Stimulated activated CD4-positive, alpha-beta T cell treated with anti-CD3 and anti-CD28 coated beads, TNF-alpha, amount 100 ng/mL, for 4 hours (primary cell): ENCODE data around the gene NTM.

Experiments
- DNase-seq, 3 experiments: peaks; one replicate each; pipeline ENCODE4 v3.0.0-alpha.2; 2020; ENCODE audit warnings: low read depth in 3 of 3

NTM gene

DNA sequence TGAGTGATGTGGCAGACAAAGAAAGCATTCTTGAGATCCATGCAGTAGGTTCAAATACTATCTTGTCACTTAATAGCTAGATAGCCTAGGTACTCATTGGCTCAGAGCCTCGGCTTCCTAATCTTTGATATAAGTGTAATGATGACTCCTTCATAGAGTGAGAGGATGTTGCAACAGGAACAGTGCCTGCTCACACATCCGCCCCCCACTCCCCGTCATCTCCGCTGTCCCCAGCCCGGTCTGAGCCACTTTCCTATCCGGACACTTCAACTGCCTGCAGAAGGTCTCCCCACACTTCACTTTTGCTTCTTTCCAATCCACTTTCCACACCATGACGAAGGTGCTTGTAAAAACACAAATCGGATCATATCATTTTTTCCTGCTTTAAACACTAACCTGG, 128.8 kb downstream of the NTM start:
- DNase-seq = no peak

DNA sequence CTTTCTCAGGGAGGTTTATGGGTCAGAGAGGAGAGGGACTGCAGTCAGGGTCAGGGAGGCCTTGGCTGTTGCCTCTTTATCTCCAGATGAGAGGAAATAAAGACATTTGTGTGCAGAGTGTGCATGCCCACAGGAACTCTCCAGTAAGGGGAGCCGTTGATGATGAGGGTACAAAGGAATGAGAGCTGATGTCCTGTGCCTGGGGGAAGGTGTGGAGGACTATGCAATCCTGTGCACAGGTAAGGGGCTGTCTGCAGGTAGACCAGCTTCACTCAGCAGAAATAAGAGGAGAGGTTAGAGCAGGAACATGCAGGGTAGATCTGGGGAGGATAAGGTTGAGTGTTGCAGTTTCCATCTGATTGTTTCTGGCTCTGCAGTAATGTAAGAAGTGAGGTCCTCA, 132.6 kb downstream of the NTM start:
- DNase-seq = no peak

DNA sequence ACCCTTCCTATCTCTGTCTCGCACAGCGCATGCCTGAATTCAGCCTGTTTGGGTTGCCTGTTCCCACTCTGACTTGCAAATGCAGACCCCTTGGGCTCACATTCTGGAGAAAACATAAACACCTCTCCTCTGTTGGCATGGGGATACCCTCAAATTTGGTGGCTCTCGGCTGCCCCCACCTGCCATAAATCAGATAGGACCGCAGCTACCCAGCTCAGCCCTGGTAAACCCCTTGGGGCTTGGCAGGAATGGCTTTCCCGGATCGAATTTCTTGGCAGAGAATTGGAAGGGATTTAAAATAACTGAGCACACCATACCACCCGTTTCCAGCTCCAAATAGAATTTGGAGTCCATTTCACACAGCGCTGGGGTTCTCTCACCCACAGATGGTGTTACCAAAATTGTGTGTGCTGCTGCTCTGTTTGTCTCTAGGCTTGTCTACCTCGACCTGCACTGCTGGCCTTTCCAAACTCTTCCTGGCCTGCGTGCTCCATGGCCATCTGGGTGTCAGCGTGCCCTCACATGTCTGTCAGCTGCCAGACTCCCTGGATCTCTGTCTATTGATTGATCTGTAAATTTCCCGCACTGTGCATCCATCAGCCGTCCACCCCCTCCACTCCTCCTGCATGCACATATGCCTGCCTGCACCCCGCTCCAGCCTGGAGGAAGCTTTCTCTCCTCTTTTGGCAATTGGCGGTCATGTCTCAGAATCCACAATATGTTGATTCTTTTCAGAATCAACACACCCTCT, 134.0 kb downstream of the NTM start:
- no peak for DNase-seq

DNA sequence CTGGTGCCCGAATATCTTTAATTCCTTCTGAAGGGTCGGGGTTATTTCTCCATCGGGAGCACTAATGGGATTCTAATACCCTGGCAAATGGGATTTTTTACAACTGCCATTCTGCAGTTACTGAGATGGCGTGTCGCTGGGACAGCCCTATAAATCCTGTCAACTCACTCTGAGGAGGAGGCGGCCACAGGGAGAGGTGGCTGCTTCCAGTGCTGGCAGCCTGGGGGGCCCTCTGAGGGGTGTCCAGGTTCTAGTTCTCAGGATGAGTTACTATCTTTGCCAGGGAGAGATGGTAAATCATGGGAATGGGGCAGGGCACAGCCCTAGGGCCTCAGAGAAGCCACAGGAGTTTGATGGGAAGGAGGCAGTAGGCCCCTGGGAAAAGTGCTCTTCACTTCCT, 135.9 kb downstream of the NTM start:
- DNase-seq = no peak

DNA sequence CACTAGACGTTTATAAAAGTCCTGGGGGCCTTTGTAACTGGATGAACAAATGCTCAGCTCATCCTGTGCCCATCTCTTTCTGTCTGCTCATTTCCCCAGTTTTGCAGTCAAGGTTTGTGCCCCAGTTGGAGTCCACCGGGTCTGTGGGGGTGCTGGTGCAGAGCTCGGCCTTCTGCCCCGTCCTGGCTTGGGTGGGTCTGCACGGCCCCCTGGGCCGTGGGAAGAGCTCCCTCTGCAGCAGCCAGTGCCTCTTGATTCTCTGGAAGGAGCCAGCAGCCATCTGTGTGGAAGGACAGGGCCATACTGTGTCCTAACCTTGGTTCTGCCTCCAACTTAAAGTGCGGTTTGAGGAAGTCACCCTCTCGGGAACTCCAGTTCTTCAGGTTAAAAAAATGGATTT, 140.2 kb downstream of the NTM start:
- DNase-seq = no peak

DNA sequence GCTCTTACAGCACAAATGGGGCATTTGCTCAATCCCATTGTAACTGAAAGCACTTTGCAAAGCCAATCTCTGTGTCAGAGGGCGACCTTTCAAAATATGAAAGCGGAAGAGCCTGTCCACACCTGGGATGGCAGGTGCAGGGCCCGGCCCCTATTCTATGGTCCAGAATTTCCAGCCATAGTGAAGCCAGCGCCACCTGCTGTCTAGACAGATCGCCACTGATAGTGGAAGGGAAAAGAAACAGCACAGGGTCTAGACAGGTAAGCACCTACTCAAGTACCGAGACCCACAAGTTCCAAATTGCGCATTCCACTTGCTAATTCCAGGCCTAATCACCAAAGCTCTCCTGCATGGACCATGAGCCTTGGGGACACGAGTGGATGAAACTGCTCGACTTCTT, 141.4 kb downstream of the NTM start:
- DNase-seq = no peak

DNA sequence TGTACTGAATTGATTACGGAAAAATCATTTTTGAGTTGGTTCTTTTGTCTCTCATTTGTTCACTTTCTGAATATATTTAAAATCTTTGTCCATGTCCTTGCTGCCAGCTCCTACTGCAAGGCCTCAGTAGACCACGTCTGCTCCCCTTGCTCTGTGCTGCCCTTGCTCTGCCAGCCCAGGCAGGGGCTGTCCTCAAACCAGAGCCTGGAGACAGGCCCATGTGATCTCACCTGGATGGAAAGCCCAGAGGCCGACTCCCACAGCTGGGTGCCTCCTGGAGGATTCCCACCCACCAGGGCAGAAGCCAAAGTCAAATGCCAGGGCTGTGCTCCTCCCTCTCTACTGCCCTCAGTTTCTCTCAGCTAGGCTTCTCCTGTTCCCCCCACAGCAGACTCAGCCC, 141.8 kb downstream of the NTM start:
- no peak for DNase-seq

DNA sequence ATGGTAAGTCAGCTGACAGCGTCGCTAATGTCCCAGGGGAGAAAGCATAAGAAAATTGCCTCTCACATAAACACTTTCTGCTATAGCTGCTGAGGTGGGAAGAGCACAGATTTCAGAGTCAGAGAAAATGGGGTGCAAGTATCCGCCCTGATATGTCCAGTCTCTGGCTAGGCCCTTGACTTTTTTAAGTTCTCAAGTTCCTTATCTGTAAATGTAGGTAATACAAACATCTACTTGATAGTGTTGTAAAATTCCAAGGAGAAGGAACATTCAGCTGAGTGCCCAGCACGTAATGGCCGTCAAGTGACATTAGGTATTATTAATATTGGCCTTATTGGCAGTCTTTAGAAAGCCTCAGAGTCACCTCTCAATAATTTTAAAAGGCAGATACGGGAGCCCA, 143.6 kb downstream of the NTM start:
- no peak for DNase-seq

DNA sequence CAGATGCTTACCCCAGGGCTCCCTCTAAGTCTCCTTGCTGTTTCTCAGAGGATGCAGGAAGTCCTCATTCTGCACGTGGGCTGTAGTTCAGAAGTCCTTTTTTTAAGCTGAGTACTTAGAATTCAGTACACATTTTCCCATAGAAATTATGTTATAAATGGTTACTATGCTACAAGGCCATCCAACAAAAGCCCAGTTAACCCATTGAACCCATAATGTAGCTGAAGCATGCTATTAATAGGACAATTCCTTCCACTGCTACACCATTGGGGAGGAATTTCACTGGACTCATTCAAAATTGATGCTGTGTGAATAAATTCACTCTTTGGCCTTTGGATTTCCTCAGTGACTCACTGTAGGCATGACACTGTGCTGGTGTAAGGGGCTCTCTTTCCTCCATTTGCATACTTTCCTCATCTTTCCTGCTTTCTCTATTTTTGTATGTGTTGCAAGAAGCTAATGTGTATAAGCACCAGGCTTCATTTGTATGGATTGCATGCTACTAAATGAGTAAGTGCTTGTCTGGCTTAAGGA, 148.0 kb downstream of the NTM start:
- DNase-seq = no peak

DNA sequence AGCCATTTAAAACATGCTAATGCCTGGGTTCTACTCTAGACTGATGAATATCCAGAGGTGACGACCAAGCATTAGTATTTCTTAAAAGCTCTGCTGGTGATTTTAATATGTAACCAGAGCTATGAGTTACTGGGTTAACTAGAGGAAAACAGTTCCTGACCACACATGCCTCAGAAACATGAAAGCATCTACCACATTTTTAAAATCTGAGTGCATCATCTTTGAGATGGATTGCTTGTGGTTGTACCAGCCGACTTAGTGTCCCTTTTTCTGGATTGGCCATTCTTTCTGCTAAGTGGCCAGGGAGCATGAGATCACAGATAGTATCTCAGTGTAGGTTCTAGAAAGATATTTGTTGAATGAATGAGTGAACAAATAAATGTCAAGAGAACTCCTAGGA, 152.4 kb downstream of the NTM start:
- no peak for DNase-seq

DNA sequence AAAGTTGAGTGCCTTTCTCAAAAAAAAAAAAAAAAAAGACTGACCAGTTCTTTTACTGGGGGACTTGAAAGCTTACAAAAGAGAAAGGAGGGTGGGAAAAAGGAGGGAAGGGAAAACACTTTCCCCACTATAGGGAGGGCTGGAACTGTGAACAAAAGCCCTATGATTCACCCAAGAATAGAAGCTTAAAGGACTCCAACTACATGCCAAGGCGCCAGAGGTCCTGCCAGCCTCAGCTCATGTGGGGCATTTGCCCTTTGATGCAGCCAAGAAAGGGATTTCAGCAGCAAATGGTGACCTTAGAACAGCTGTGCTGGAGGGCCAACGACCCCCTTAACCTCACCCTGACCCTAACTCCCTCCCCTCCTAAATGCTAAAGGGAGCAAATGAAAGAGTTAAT, 160.0 kb downstream of the NTM start:
- no peak for DNase-seq

DNA sequence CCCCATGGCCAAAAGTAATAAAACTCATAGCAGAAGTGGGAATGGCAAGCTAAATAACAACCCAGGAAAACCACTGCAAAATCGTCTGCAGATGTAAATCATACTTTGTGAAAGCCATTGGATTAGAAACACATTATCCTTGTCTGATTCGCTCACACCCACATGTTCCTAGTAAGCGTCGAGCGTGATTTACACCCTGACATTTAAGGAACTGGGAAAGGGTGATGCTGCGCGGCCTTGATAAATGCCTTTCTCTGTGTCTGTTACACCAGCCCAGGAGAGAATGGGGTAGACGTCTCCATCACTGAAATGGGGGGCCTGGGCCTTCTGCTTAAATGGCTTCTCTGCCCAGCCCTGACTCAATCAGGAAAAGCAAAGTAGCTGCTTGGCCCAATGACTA, 162.7 kb downstream of the NTM start:
- DNase-seq = no peak

DNA sequence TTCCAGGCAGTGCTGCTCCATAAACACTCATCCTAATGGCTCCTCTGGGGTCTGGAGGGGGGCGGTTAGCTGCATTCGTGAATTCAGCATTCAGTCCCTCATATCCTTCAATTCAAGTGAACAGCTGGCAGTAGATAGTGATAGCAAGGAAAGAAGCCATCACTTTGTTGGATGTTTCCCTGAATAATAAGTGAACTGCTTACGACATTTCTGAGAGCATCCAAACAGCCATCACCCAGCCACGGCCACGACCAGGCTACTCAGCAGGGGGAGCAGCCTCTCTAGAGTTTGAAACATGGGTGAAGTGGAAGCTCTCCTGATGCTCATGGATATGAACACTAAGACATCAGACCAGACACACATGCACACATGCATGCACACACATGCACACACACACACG, 163.6 kb downstream of the NTM start:
- DNase-seq = no peak

DNA sequence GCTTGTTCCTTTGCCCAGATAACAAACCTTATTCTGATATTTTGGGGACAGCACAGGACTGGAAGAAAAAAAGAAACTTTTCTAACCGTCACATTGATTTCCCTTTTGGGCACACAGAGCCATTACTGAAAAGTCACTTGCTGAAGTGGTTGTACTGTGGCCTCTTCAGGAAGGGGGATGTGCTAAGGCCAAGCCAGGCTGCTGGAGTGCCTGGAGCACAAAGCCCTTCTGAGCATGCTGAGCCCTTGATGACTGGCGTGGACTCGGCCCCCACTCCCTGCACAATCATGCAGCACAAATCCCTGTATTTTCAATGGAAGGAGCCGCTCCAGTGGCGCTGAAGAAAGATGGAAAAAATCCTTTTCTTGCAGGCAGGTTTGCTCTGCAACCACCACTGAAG, 164.2 kb downstream of the NTM start:
- DNase-seq = no peak

DNA sequence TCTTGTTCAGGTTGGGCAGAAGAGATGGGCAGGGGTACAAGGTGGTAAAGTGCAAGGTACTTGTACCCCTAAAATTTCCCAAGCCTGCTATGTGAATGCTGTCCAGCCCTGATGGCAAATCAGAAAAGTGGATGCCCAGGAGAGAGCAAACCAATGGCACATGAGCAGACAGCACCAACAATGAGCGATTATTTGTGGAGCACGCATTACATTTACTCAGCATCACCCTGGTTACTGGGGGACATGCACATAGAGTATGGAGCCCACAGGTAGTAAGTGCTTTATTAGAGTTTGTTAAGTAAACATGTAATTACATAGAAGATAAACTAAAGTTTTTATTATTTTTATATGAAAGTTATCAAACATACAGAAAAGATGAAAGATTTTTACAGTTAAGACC, 165.7 kb downstream of the NTM start:
- no peak for DNase-seq

DNA sequence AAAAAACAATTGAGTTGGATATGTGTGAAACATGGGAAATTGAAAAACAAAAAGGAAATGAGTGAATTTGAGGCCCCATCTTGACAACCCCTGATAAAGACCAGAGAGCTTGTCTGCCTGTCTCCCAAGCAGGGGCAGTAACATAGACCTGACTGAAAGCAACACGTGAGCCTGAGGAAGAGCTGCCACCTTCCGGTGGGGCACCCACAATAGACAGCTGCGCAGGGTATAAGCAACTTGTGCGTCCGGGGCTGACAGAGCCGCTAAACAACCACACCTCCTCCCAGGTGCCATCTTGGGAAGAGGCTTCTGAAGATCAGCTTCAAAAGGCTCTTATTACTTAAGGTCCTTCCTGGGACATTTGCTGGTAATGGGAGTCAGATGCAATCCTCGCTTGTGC, 166.8 kb downstream of the NTM start:
- DNase-seq = no peak

DNA sequence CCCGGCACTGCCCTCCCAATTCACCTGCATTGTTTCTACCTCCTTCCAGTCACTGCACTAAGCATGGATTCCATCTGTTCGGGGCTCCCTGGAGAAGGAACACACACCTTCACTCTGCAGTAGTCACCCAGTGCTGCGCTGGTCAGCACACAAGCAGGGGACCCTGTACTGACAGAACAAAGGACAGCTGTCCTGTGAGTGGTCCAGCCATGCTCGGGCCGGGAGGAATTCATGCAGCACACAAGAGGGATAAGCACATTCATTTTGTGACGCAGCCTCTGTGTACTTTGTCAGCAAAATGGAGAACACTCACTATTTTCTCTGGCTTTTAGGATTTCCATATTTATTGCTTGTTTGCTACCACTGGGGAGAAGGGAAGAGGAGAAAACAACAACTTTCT, 167.3 kb downstream of the NTM start:
- DNase-seq = no peak

DNA sequence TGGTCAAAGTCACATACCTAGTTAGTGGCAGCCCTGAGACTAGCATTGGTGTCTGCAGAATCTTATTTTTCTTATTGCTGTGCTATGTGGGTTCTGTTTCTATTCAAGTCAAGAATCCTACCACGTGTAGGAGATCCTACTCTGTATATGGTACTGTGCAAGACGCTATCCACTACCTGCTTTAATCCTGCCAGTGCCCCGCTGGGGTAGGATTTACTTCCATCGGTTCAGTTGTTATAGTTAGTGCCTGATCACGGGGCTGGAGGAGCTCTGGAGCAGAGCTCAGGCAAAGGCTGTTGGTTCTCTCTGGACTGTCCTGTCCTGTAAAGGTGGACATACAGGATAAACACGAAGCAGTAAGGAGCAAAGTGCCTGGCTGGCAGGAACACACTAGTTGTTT, 167.9 kb downstream of the NTM start:
- DNase-seq = no peak

DNA sequence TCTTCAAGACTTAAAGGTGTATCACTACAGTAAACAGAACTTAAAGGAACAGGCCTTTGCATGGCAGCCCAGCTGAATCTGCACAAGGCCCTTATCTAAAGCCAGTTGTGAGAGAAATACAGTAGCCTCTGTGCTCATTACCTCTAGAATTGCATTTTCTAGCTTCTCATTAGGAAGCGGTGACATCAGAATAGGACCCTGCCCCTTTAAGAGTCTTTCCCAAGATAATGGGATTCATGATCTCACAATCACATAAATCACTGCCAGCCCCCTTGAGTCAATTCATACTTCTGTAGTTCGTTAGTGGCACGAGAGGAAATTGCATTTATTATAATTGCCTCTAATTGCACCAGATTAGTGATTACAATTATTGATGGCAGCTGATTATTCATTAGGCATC, 170.3 kb downstream of the NTM start:
- no peak for DNase-seq

DNA sequence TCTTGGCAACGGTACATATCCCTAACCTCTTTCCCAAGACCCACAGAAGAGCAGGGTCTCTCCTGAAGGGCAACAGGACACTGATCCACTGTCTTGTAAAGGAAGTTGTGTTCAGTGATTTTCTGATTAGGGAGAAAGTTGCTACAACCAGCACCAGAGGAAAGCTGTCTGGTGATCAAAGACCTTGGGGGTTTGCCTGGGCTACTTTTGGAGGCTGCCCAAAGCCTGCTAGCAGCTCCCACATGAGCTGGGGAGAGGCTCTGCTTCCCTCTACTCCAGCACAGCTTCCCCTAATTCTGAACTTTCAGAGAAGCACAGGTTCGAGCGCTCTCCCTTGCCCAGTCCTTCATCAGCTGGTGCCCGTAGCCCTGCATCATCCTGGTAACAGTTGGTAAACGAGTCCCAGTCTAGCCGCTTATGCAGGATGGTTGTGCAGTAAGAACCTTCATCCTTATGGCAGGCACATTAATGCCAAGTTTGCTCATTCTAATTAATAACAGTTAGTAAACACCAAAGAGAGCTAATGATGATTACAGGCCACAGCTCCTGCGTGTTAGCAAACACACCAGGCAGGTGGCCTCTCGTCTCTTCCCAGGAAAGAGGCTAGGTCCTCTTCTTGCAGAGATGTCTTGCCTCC, 173.1 kb downstream of the NTM start:
- DNase-seq = no peak

DNA sequence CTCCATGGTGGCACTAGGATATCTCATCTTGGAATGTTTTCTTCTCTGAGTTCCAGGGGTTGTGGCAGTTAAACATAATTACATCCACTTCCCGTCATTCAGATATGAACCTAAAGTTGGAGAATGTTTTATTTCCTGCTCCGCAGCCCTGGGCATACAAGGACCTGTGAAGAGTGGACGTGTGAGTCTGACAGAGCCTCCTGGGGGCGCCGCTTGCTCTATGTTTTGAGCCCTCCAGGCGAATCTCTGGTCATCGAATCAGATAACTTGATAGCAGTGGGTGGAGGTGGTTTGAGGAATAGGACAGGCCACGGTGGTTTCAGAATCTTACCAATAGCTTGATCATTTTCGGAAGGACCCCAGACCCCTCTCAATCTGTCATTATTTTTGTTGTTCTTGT, 174.2 kb downstream of the NTM start:
- DNase-seq = no peak

DNA sequence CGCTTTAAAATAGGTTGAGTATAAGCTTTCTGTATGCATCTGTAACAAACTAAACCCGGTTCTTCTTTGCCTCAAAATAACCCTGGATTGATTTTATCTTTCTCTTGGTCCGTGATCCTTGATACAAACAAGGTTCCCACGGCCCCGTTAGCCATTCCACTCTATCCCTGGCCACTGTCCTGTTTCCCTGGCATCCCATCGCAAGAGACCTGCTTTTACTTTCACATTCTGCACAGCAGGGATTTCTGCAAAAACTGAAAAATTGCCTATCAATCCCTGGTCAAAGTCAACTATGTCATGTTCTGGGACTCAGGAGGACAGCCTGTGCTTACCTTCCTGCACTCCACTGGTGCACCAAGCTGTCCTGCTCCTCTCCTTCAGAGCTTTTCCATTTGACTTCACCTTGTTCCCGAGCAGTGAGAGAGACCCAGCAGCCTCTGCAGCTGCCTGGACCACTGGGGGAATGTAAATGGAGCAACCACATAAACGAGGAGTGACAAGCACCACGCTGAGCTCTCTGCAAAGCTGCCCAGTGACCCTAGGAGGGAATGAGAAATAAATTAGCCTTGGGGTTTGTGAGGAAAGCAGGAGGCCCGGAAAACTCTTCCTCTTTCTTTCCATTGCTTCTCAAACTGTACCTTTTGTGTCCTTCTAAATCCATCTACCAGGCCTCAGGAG, 175.9 kb downstream of the NTM start:
- no peak for DNase-seq

DNA sequence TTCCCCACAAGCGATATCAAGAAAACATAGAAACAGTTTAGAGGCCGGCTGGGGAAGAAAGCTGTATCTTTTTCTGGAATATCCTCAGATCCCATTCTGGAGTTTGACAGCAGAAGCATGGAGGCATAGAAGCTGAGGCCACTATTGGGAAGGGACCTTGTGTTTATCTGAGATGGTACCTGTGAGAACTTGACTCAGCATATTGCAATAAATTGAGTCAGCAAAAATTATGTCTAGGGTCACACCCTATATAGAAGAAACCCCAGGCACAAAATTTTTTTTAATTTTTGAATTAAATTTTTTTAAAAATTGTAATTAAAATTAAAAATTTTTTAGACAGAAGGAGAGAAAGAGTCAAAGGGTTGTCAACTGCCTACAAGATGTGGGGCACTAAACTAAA, 178.7 kb downstream of the NTM start:
- DNase-seq = no peak
